HCT116 (cell line): ENCODE results near the gene GPR27.

ENCODE experiments used
- EZH2 ChIP-seq: fragments of 200-600 bp; sonication (generic); IDR thresholded peaks from 2 replicates; pipeline ENCODE4 v1.6.1; 2017; ENCODE audit warnings: antibody characterized with exemption, mixed run types
- POLR2A ChIP-seq: IDR thresholded peaks from 2 replicates; pipeline ENCODE4 v1.7.0; 2011; ENCODE audit warnings: borderline replicate concordance; ENCODE audit not compliant: insufficient read depth, insufficient read length; ENCODE audit errors: extremely low read depth
- POLR2AphosphoS5 ChIP-seq: IDR thresholded peaks from 2 replicates; pipeline ENCODE4 v1.6.1; 2011; ENCODE audit warnings: mild to moderate bottlenecking, low read depth, low read length, moderate library complexity
- RAD21 ChIP-seq: IDR thresholded peaks from 2 replicates; pipeline ENCODE4 v1.6.1; 2012; ENCODE audit warnings: low read depth, mild to moderate bottlenecking
- SIN3A ChIP-seq: IDR thresholded peaks from 2 replicates; pipeline ENCODE4 v1.6.1; 2012; ENCODE audit warnings: low read depth
- SP1 ChIP-seq: IDR thresholded peaks from 2 replicates; pipeline ENCODE4 v1.6.1; 2012; ENCODE audit warnings: low read depth
- ZNF274 ChIP-seq: fragments of 200-500 bp; sonication (Bioruptor generic); IDR thresholded peaks from 2 replicates; pipeline ENCODE4 v1.6.1; 2014; ENCODE audit warnings: mild to moderate bottlenecking, low read depth, low read length, inconsistent platforms
- TF ChIP-seq, protein P1 (sequence below), 3 experiments: fragments of 200-600 bp in 1 of 3; sonication (generic) in 1 of 3; IDR thresholded peaks in 2 of 3; conservative IDR thresholded peaks in 1 of 3; 2 replicates each; pipeline ENCODE4 v1.5.1; 2012 to 2017; ENCODE audit warnings: low read depth in 2 of 3, low read length in 2 of 3, antibody characterized with exemption in 1 of 3, borderline replicate concordance in 1 of 3, control low read depth in 1 of 3, mild to moderate bottlenecking in 1 of 3, mixed read lengths in 1 of 3, mixed run types in 1 of 3, moderate library complexity in 1 of 3; ENCODE audit not compliant: insufficient read depth in 1 of 3

DNA sequence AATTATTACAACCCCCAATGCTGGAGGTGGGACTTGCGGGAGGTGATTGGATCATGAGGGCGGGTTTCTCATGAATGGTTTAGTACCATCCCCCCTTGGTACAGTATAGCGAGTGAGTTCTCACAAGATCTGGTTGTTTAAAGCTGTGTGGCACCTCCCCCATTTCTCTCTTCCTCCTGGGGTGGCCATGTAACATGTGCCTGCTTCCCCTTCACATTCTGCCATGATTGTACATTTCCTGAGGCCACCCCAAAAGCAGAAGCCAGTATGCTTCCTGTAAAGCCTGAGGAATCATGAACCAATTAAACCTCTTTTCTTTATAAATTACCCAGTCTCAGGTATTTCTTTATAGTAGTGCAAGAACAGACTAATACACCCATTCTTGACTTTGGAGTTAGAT is 51.5 kb downstream of the GPR27 start:
- TF ChIP-seq EZH2: no peak
- TF ChIP-seq POLR2A: no peak
- TF ChIP-seq POLR2AphosphoS5: no peak
- TF ChIP-seq, protein P1, sequence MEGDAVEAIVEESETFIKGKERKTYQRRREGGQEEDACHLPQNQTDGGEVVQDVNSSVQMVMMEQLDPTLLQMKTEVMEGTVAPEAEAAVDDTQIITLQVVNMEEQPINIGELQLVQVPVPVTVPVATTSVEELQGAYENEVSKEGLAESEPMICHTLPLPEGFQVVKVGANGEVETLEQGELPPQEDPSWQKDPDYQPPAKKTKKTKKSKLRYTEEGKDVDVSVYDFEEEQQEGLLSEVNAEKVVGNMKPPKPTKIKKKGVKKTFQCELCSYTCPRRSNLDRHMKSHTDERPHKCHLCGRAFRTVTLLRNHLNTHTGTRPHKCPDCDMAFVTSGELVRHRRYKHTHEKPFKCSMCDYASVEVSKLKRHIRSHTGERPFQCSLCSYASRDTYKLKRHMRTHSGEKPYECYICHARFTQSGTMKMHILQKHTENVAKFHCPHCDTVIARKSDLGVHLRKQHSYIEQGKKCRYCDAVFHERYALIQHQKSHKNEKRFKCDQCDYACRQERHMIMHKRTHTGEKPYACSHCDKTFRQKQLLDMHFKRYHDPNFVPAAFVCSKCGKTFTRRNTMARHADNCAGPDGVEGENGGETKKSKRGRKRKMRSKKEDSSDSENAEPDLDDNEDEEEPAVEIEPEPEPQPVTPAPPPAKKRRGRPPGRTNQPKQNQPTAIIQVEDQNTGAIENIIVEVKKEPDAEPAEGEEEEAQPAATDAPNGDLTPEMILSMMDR (IDR thresholded peaks at IDR 0.05 in 2 of 3, conservative IDR thresholded peaks at IDR 0.05 in 1 of 3; ENCODE audit: borderline replicate concordance in 1 of 3, insufficient read depth in 1 of 3, low read depth in 2 of 3, low read length in 2 of 3): no peak
- TF ChIP-seq RAD21: no peak
- no peak for TF ChIP-seq ZNF274
- TF ChIP-seq SIN3A: no peak
- no peak for TF ChIP-seq SP1
